Psoas muscle (tissue), 8 donors: Measurements from ENCODE around the gene CSNK1A1. TPM values are rescaled to one million over a fixed set of nuclear protein-coding genes. Genes with fewer than 3 reads are reported as not detected.
"Not testable (repeated sequence)": the region's sequence is repeated elsewhere in the genome, so short reads cannot be mapped to it uniquely, and the experiment has no call there.

ENCODE experiments used
- ATAC-seq, 4 donors: fragments of 200-7000 bp; cut with Tn5 transposase; one replicate each; pipeline ENCODE4 v1.9.1; 2020; ENCODE audit warnings: moderate library complexity in 3 of 4, mild to moderate bottlenecking in 2 of 4
- DNase-seq, 2 donors: peaks; one replicate each; pipeline ENCODE4 v3.0.0-alpha.2; 2020
- H3K27ac ChIP-seq: fragments of 200-600 bp; one replicate; pipeline ENCODE4 v1.8.0; 2022
- H3K27me3 ChIP-seq, 3 donors: fragments of 200-600 bp in 1 of 3; one replicate each; pipeline versions ENCODE4 v1.6.1 to v1.8.0; 2013 to 2022; ENCODE audit warnings: low read length in 2 of 3, mild to moderate bottlenecking in 2 of 3, moderate library complexity in 1 of 3; ENCODE audit not compliant: insufficient read depth in 3 of 3
- H3K36me3 ChIP-seq, 2 donors: fragments of 200-600 bp in 1 of 2; one replicate each; pipeline versions ENCODE4 v1.6.1 to v1.8.0; 2013 to 2022; ENCODE audit warnings: low read depth in 1 of 2, mild to moderate bottlenecking in 1 of 2, moderate library complexity in 1 of 2; ENCODE audit not compliant: insufficient read depth in 1 of 2
- H3K4me1 ChIP-seq: fragments of 200-600 bp; one replicate; pipeline ENCODE4 v1.8.0; 2022
- H3K4me3 ChIP-seq: fragments of 200-600 bp; one replicate; pipeline ENCODE4 v1.8.0; 2022; ENCODE audit warnings: mild to moderate bottlenecking
- H3K9me3 ChIP-seq: fragments of 200-600 bp; one replicate; pipeline ENCODE4 v1.8.0; 2022
- CTCF ChIP-seq: fragments of 200-600 bp; IDR thresholded peaks from one replicate; pipeline ENCODE4 v1.8.0; 2022; ENCODE audit warnings: antibody characterized with exemption
- WGBS, 3 donors: extraction: QIAGEN DNeasy Blood & Tissue Kit; methylation state at CpG; one replicate each; pipeline versions ENCODE4 v1.1.6 to v1.1.7; 2013; 5-methylcytosine and 5-hydroxymethylcytosine counted together
- intact Hi-C, 2 donors: fragments of 100-400 bp; cut with DNase I; formaldehyde crosslinking; loops; one replicate each; pipeline versions ENCODE4 v1.11.0 to v1.14.2; 2022
- polyA plus RNA-seq, 3 donors: library from polyadenylated mRNA; stranded (reverse); fragments of 200-250 nt; gene quantifications; one replicate each; pipeline ENCODE4 v1.2.3, GENCODE V29; 2013
- total RNA-seq, 4 donors: library from RNA; stranded (reverse); fragmentation: NEBNext Ultra II Directional in 2 of 4; extraction: Animal tissue kit (Norgen Biotek cat#: 25700) in 2 of 4; gene quantifications; one replicate each; pipeline versions ENCODE4 v1.2.1 to v1.2.4, GENCODE V29; 2021 to 2023
- donor health status: healthy with polysubstance abuse.
- donor health status: DM: no; HTN: no; CAD: no; lungs with moderate emphysema.
- donor health status: Bipolar disorder and iron deficiency.
- donor health status: healthy.
- donor health status: DM: yes; HTN: yes; CAD: no.
- donor health status: DM: no; HTN: no; CAD: no.
- donor health status: DM: no; HTN: no; CAD: no.
- donor health status: DM: yes; HTN: yes; CAD: no.

The CSNK1A1 gene
- total and polyA plus RNA-seq, 7 donors = 73.6 to 394 (median 201) TPM

GRCh38 chr5:149448431-149448830 lies 102.8 kb downstream of the CSNK1A1 start:
- intact Hi-C loops = loop anchor here in 1 of 2 donors (5.0 kb wide), 1 partner anchor 39 kb away; no protein-coding TSS in a partner anchor
- peaks cover 61% of the 10 kb centered on the region for H3K4me1 ChIP-seq
- no peaks in the 10 kb centered on the region for H3K27me3 ChIP-seq
- DNase-seq (no peak), ATAC-seq (no peak)
- WGBS, 3 donors = 82 to 85% (median 83%) methylated on average over 4 of the region's 4 CpGs
- H3K36me3 ChIP-seq = no peaks in the 10 kb centered on the region
- H3K9me3 ChIP-seq = no peaks in the 10 kb centered on the region
- H3K27ac ChIP-seq = peak overlapping the region; percentile 96
- TF ChIP-seq CTCF = no peak
- H3K4me3 ChIP-seq = no peak overlapping the region

- Histone ChIP-seq H3K36me3 (no peaks in the 10 kb centered on the region), H3K4me3 (no peak overlapping the region), H3K4me1 (peaks cover 58% of the 10 kb centered on the region), H3K27ac (peak overlapping the region; percentile 49), H3K27me3 (no peaks in the 10 kb centered on the region), H3K9me3 (no peaks in the 10 kb centered on the region)
- intact Hi-C loops = loop anchor here in 1 of 2 donors (5.0 kb wide), 1 partner anchor 40 kb away; no protein-coding TSS in a partner anchor
- ATAC-seq = no peak
- no peak for DNase-seq
- 78 to 85% (median 82%) methylated on average over 12 of the region's 12 CpGs for WGBS, 3 donors
- TF ChIP-seq CTCF = no peak
Measured at GRCh38 chr5:149447373-149448367, 103.6 kb downstream of the CSNK1A1 start.

GRCh38 chr5:149446794-149447193 lies 104.4 kb downstream of the CSNK1A1 start:
- 96 to 99% (median 97%) methylated on average over 3 of the region's 3 CpGs for WGBS, 3 donors
- not testable (repeated sequence) for DNase-seq, H3K4me3 ChIP-seq, H3K27me3 ChIP-seq, ATAC-seq, H3K36me3 ChIP-seq, H3K9me3 ChIP-seq
- Histone ChIP-seq H3K27ac (peak overlapping the region; percentile 49), H3K4me1 (peaks cover 54% of the 10 kb centered on the region)
- intact Hi-C loops = loop anchor here in 1 of 2 donors (5.0 kb wide), 1 partner anchor 41 kb away; no protein-coding TSS in a partner anchor

- Histone ChIP-seq H3K36me3 (no peaks in the 10 kb centered on the region), H3K27ac (peak overlapping the region; percentile 59), H3K4me1 (peaks cover 45% of the 10 kb centered on the region), H3K4me3 (no peak overlapping the region), H3K27me3 (no peaks in the 10 kb centered on the region), H3K9me3 (no peaks in the 10 kb centered on the region)
- 36 to 38% (median 38%) methylated on average over 9 of the region's 9 CpGs for WGBS, 3 donors
- ATAC-seq (peak; percentile 32 to 65 (median 55)), DNase-seq (no peak)
- intact Hi-C loops = loop anchor here in 1 of 2 donors (5.0 kb wide), 1 partner anchor 41 kb away; no protein-coding TSS in a partner anchor
- no peak for TF ChIP-seq CTCF
Measured at GRCh38 chr5:149445739-149446369, 105.4 kb downstream of the CSNK1A1 start.

GRCh38 chr5:149445343-149445738 lies 105.9 kb downstream of the CSNK1A1 start:
- WGBS, 3 donors = 69 to 72% (median 72%) methylated on average over 7 of the region's 7 CpGs
- DNase-seq = no peak
- no peak overlapping the region for H3K4me3 ChIP-seq
- TF ChIP-seq CTCF = no peak
- H3K27ac ChIP-seq = peak overlapping the region; percentile 59
- no peaks in the 10 kb centered on the region for H3K36me3 ChIP-seq
- no peaks in the 10 kb centered on the region for H3K9me3 ChIP-seq
- H3K27me3 ChIP-seq = no peaks in the 10 kb centered on the region
- no peak for ATAC-seq
- intact Hi-C loops = loop anchor here in 1 of 2 donors (5.0 kb wide), 1 partner anchor 42 kb away; no protein-coding TSS in a partner anchor
- H3K4me1 ChIP-seq = peaks cover 40% of the 10 kb centered on the region

GRCh38 chr5:149444430-149444829 lies 106.8 kb downstream of the CSNK1A1 start:
- not testable (repeated sequence) for H3K36me3 ChIP-seq, DNase-seq, ATAC-seq, H3K27ac ChIP-seq, H3K4me3 ChIP-seq, H3K27me3 ChIP-seq, H3K9me3 ChIP-seq
- 84 to 86% (median 85%) methylated on average over 4 of the region's 4 CpGs for WGBS, 3 donors
- peaks cover 31% of the 10 kb centered on the region for H3K4me1 ChIP-seq
- intact Hi-C loops = loop anchor here (5.0 kb wide), 2 partner anchors 118 to 173 kb away; no protein-coding TSS in a partner anchor
